Central memory CD8-positive, alpha-beta T cell (primary cell): ENCODE measurements around the gene PRAC1.
"Not testable (repeated sequence)": the region's sequence is repeated elsewhere in the genome, so short reads cannot be mapped to it uniquely, and the experiment has no call there.

ENCODE experiments used
- ATAC-seq: fragments of 150-1000 bp; cut with Tn5 transposase; replicated peaks from 2 replicates; pipeline ENCODE4 v1.10.0; 2022; ENCODE audit warnings: mild to moderate bottlenecking, moderate FRiP score, moderate number of reproducible peaks; ENCODE audit not compliant: poor library complexity, severe bottlenecking; ENCODE audit errors: extremely low read depth
- DNase-seq, 2 donors: peaks; one replicate each; pipeline ENCODE4 v3.0.0; 2021; ENCODE audit warnings: low spot score in 2 of 2
- H3K27ac Mint-ChIP-seq: one replicate; pipeline ENCODE4 v1.8.0; 2022; ENCODE audit warnings: low read depth, mild to moderate bottlenecking, moderate library complexity, mixed read lengths
- H3K27me3 Mint-ChIP-seq: one replicate; pipeline ENCODE4 v1.8.0; 2022; ENCODE audit warnings: mixed read lengths
- H3K36me3 Mint-ChIP-seq: one replicate; pipeline ENCODE4 v1.8.0; 2022; ENCODE audit warnings: mild to moderate bottlenecking, moderate library complexity, mixed read lengths; ENCODE audit not compliant: insufficient read depth
- H3K4me1 Mint-ChIP-seq: one replicate; pipeline ENCODE4 v1.8.0; 2022; ENCODE audit warnings: mixed read lengths
- H3K4me3 Mint-ChIP-seq: one replicate; pipeline ENCODE4 v1.8.0; 2022; ENCODE audit warnings: mild to moderate bottlenecking, moderate library complexity, mixed read lengths
- H3K9me3 Mint-ChIP-seq: one replicate; pipeline ENCODE4 v1.8.0; 2022; ENCODE audit warnings: mixed read lengths

PRAC1 gene

GRCh38 chr17:48719642-48720265, 2.6 kb downstream of the PRAC1 start:
- no peak for DNase-seq
- Mint-ChIP-seq H3K4me3 (no peak overlapping the region), H3K36me3 (peaks cover 29% of the 10 kb centered on the region), H3K4me1 (peaks cover 23% of the 10 kb centered on the region), H3K27me3 (peaks cover 94% of the 10 kb centered on the region), H3K9me3 (no peaks in the 10 kb centered on the region), H3K27ac (peak overlapping the region; percentile 19)
- no peak for ATAC-seq

GRCh38 chr17:48718761-48719641, 3.3 kb downstream of the PRAC1 start:
- Mint-ChIP-seq H3K36me3 (peaks cover 24% of the 10 kb centered on the region), H3K4me3 (peak overlapping the region; percentile 34), H3K27me3 (peaks cover 94% of the 10 kb centered on the region), H3K27ac (peak overlapping the region; percentile 65), H3K9me3 (no peaks in the 10 kb centered on the region), H3K4me1 (peaks cover 16% of the 10 kb centered on the region)
- ATAC-seq (no peak), DNase-seq (no peak)

- H3K4me1 Mint-ChIP-seq = peaks cover 9% of the 10 kb centered on the region
- peaks cover 20% of the 10 kb centered on the region for H3K36me3 Mint-ChIP-seq
- no peak for ATAC-seq
- no peak for DNase-seq
- no peak overlapping the region for H3K4me3 Mint-ChIP-seq
- H3K9me3 Mint-ChIP-seq = no peaks in the 10 kb centered on the region
- peaks cover 94% of the 10 kb centered on the region for H3K27me3 Mint-ChIP-seq
- no peak overlapping the region for H3K27ac Mint-ChIP-seq
Observed at GRCh38 chr17:48718227-48718760, 4.0 kb downstream of the PRAC1 start.

GRCh38 chr17:48717367-48718226, 4.7 kb downstream of the PRAC1 start:
- DNase-seq = no peak
- peaks cover 6% of the 10 kb centered on the region for H3K4me1 Mint-ChIP-seq
- peaks cover 20% of the 10 kb centered on the region for H3K36me3 Mint-ChIP-seq
- H3K27me3 Mint-ChIP-seq = peaks cover 93% of the 10 kb centered on the region
- no peak for ATAC-seq
- H3K27ac Mint-ChIP-seq = no peak overlapping the region
- H3K4me3 Mint-ChIP-seq = no peak overlapping the region
- no peaks in the 10 kb centered on the region for H3K9me3 Mint-ChIP-seq

GRCh38 chr17:48716549-48716948, 5.8 kb downstream of the PRAC1 start:
- H3K36me3 Mint-ChIP-seq = peaks cover 20% of the 10 kb centered on the region
- H3K4me3 Mint-ChIP-seq, ATAC-seq, H3K27ac Mint-ChIP-seq, DNase-seq, H3K9me3 Mint-ChIP-seq, H3K4me1 Mint-ChIP-seq: not testable (repeated sequence)
- peaks cover 90% of the 10 kb centered on the region for H3K27me3 Mint-ChIP-seq

GRCh38 chr17:48715496-48716399, 6.6 kb downstream of the PRAC1 start:
- peaks cover 18% of the 10 kb centered on the region for H3K36me3 Mint-ChIP-seq

GRCh38 chr17:48711128-48711527, 11.2 kb downstream of the PRAC1 start:
- Mint-ChIP-seq H3K36me3 (peaks cover 2% of the 10 kb centered on the region), H3K4me3 (no peak overlapping the region), H3K27ac (no peak overlapping the region), H3K4me1 (no peaks in the 10 kb centered on the region), H3K27me3 (peaks cover 88% of the 10 kb centered on the region), H3K9me3 (no peaks in the 10 kb centered on the region)
- no peak for DNase-seq
- ATAC-seq = no peak

More at GRCh38 chr17:48715496-48716399, 6.6 kb downstream of the PRAC1 start:
- no peak overlapping the region for H3K27ac Mint-ChIP-seq
- H3K4me3 Mint-ChIP-seq = no peak overlapping the region
- DNase-seq = no peak
- no peaks in the 10 kb centered on the region for H3K9me3 Mint-ChIP-seq
- peaks cover 88% of the 10 kb centered on the region for H3K27me3 Mint-ChIP-seq
- peaks cover 6% of the 10 kb centered on the region for H3K4me1 Mint-ChIP-seq
- no peak for ATAC-seq

GRCh38 chr17:48704361-48705248, 17.7 kb downstream of the PRAC1 start:
- H3K27ac Mint-ChIP-seq = no peak overlapping the region
- ATAC-seq (no peak), DNase-seq (no peak)
- peaks cover 94% of the 10 kb centered on the region for H3K27me3 Mint-ChIP-seq
- no peaks in the 10 kb centered on the region for H3K4me1 Mint-ChIP-seq
- H3K9me3 Mint-ChIP-seq = no peaks in the 10 kb centered on the region
- H3K4me3 Mint-ChIP-seq = no peak overlapping the region
- peaks cover 3% of the 10 kb centered on the region for H3K36me3 Mint-ChIP-seq

GRCh38 chr17:48701864-48702532, 20.3 kb downstream of the PRAC1 start:
- ATAC-seq (no peak), DNase-seq (no peak)
- no peaks in the 10 kb centered on the region for H3K9me3 Mint-ChIP-seq
- H3K4me3 Mint-ChIP-seq = no peak overlapping the region
- peaks cover 89% of the 10 kb centered on the region for H3K27me3 Mint-ChIP-seq
- no peak overlapping the region for H3K27ac Mint-ChIP-seq
- H3K4me1 Mint-ChIP-seq = no peaks in the 10 kb centered on the region
- peaks cover 3% of the 10 kb centered on the region for H3K36me3 Mint-ChIP-seq

- peaks cover 50% of the 10 kb centered on the region for H3K27me3 Mint-ChIP-seq
- ATAC-seq = no peak
Observed at GRCh38 chr17:48693178-48693577, 29.1 kb downstream of the PRAC1 start.

More at GRCh38 chr17:48693178-48693577, 29.1 kb downstream of the PRAC1 start:
- no peak overlapping the region for H3K4me3 Mint-ChIP-seq
- H3K27ac Mint-ChIP-seq = no peak overlapping the region
- DNase-seq = no peak
- no peaks in the 10 kb centered on the region for H3K9me3 Mint-ChIP-seq
- H3K4me1 Mint-ChIP-seq = no peaks in the 10 kb centered on the region
- no peaks in the 10 kb centered on the region for H3K36me3 Mint-ChIP-seq
